Colon (tissue), 2 donors: Measurements from ENCODE around the gene KIFC3.
"Not testable (repeated sequence)": the region's sequence is repeated elsewhere in the genome, so short reads cannot be mapped to it uniquely, and the experiment has no call there.

Source experiments
- FAIRE-seq: peaks from 2 replicates; lab custom pipeline; 2012; peaks lifted over from hg19 to GRCh38; lab: Jason Lieb, UNC
- donor health status: control.
- donor health status: control.

The KIFC3 gene

DNA sequence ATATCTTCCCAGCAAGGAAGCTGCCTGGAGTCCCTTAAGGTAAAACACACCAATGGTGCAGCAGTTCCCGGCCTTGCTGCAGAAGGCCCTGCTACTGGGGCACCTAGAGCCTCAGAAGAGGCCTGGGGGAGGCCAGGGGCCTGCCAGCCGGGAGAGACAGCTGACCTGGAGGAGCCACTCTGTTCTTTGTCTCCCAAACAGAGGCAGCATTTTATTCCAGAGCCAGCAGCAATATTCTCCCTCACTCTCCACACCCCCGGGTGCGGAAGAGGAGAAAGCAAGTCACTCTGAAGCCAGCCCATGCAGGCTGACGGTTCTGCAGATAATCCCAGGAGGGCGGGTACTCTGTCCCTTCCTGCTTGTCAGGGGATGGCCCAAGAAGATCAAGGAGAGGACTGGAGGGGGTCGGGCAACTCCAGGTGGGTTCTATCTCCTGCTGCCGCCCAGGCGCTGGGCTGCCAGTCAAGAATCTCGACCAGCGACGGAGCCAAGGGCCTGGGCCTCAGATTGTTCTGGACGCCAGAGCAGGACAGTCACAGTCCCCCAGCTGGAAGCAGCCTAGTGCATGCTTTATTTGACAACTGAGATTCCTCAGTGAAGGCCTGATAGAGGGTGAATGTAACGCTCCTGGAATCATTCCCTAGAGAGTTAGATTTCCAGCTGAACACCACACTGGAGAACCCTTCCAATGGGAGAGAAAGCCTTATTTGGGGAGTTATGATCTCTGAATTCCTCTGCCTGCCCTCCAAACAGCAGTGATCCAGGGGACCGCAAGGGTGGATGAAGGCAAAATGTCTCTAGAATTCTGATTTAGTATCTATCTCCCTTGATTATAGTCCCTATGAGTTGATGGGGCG lies 1.1 kb upstream of the KIFC3 start:
- no peak for FAIRE-seq

- FAIRE-seq: no peak
These were observed 416 bp downstream of the KIFC3 start for GRCh38 chr16:57801809-57802340.

- no peak for FAIRE-seq
These were observed 1.0 kb downstream of the KIFC3 start for GRCh38 chr16:57801098-57801808.

GRCh38 chr16:57800200-57801097 lies 1.8 kb downstream of the KIFC3 start:
- no peak for FAIRE-seq

DNA sequence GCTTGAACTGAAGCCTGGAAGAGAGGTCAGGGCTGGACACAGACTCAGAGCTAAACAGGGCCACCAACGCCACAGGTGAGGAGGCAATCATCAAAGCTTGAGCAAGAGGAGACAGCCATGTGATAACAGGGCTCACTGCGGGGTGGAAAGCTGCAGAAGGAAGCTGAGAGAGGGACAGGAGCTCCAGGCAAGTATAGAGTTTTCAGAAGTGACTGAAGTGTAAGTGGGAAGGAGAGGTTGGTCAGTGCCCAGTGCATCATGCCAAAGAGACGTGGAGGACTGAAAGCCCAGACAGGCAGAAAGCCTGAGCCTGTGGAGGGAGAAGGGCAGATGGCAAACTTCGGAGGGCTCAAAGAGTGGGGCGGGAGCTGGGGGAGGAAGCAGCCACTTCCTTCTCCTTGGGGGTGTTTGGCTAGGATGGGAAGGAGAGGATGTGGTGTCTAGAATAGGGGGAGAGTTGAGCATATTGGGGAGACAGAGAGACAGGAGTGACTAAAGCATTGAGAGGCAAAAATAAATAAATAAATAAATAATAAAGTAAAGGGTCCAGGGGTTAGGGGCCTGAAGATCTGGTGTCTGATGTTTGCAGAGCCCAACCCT lies 2.6 kb downstream of the KIFC3 start:
- no peak for FAIRE-seq

DNA sequence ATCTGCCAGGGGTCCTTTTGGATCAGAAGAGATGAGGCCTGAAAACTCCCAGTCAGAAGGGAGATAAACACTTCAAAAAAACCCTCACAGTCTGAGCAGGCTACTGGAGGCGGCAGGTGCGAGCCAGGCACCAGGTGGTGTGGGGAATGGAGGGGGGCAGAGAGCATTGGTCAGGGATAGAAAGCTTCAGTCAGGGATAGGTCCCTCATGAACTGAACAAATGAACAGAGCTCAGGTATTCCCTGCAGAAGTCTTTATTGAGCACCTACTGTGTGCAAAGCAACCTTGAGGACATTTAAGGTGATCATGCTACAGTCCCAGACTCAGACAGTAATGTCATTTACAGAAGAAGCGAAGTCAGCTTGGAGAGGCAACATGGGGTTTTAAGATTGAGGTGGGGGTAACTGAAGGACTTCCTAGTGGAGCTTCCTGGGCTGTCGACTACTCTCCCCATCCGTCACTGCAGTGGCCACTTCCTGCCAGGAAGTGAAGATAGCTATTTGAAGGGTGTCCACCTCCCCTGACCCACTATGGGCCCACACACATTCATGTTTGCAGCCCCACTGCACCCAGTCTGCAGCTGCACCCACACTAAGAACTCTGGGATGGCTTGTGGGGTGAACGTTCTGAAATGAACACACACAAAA lies 3.2 kb downstream of the KIFC3 start:
- FAIRE-seq: no peak

DNA sequence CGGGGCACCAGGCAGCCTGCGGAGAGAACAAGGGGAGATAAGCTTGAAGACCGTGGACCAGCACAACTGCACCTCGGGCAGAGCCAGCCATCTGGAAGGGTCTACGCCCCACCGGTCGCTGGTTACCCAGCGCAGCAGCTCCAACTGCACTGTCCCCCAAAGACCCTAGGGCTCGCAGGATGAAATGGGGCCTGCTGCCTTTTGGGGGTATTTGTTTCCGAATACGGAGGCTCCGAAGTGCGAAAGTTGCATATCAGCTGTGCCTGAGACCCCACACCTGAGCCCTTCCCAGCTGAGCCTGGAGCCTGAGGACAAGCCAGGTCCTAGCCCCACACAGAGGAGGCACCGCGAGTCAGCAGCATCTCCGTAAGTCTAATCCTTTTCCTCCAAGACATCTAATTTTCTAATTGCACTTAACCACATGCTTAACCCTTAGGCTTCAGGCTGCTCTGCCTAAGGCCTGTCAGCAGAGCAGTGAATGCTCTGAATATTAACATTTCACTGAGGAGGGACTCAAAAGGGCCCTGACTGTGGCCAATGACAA lies 4.0 kb downstream of the KIFC3 start:
- no peak for FAIRE-seq

GRCh38 chr16:57797526-57798266 lies 4.6 kb downstream of the KIFC3 start:
- no peak for FAIRE-seq

- FAIRE-seq: no peak
These were observed 5.1 kb downstream of the KIFC3 start for GRCh38 chr16:57797216-57797525.

- FAIRE-seq: not testable (repeated sequence)
These were observed 6.3 kb downstream of the KIFC3 start for GRCh38 chr16:57796014-57796413.

DNA sequence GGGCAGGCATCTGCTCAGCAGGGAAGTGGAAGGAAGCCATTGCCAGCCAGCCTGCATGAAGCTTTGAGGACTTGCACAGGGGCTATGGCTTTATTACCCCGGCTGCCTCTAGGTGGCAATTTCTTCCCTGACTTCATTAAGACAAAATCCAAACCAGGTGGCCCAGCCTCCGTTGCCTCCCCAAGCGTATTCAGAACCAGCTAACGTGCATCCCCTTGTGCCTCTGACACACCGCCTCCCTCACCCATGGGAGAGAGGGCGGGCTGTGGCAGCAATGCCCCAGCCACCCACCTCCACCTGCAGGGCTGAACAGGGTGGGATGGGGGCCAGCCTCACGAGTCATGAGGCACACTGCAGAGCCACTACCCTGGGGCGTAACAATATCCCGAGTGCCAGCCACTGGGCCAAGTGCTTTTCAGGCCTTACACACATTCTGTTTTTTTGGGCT lies 6.8 kb downstream of the KIFC3 start:
- FAIRE-seq: no peak

GRCh38 chr16:57794849-57795430 lies 7.4 kb downstream of the KIFC3 start:
- FAIRE-seq: no peak

GRCh38 chr16:57791893-57792461 lies 10.3 kb downstream of the KIFC3 start:
- no peak for FAIRE-seq

DNA sequence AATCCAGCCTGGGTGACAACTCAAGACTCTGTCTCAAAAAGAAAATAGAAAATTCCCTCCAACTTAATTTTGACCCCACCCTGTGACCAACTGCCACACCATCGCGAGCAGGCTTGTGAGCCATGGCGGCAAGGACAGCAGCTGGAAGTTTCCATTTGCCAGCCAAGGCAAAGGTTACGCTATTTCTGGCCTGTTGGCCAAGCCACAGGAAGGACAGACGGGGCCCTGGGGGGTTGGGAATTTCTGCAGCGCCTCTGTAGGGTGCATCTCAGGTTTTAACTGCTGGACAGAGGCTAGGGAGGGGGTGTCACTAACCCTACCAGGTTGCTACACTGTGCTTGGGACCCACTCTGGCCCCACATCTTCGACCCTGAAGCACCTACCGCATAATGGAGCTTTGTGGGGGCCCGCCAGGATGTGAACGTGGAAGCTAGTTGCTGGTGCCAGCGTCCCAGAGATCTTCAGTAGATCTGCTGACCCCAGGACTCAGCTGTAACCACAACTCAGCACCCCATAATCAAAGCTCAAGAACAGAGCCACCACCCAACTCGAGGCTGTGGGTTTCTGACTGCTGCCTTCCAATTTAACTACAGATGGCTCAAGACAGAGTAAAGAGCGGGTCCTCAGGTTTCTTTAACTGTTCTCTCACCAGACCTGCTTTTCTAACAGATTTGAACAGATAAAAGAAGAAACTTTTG lies 10.9 kb downstream of the KIFC3 start:
- no peak for FAIRE-seq

GRCh38 chr16:57788951-57789350 lies 13.3 kb downstream of the KIFC3 start:
- no peak for FAIRE-seq

DNA sequence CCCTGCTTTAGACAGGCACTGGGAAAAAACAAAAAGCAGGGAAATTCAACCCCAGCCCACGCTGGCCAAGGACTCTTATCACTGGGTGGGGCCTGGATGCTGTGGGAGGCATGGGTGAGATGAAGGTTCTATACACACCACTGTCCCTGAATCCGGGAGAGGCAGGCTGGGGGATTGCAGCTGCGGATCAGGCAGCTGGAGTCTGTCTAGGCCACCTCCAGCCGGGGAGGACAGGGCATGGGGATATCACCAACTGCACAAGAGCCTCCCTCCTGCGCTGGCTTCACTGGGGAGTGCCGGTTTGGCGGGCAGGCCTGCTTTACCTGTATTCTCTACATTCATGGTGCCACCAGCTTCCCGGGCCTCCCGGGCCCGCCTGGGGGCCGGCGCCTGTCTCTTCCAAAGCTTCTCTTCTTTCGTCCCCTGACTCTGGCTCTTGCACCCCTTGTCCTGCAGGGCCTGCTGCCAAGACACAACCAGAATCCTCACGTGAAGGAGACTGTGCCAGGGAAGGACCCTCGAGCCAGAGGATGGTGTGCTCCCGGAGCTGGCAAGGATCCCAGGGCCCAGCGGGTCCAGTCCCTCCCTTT lies 13.9 kb downstream of the KIFC3 start:
- FAIRE-seq: no peak

- FAIRE-seq: no peak
These were observed 14.8 kb downstream of the KIFC3 start for GRCh38 chr16:57787519-57787905.

DNA sequence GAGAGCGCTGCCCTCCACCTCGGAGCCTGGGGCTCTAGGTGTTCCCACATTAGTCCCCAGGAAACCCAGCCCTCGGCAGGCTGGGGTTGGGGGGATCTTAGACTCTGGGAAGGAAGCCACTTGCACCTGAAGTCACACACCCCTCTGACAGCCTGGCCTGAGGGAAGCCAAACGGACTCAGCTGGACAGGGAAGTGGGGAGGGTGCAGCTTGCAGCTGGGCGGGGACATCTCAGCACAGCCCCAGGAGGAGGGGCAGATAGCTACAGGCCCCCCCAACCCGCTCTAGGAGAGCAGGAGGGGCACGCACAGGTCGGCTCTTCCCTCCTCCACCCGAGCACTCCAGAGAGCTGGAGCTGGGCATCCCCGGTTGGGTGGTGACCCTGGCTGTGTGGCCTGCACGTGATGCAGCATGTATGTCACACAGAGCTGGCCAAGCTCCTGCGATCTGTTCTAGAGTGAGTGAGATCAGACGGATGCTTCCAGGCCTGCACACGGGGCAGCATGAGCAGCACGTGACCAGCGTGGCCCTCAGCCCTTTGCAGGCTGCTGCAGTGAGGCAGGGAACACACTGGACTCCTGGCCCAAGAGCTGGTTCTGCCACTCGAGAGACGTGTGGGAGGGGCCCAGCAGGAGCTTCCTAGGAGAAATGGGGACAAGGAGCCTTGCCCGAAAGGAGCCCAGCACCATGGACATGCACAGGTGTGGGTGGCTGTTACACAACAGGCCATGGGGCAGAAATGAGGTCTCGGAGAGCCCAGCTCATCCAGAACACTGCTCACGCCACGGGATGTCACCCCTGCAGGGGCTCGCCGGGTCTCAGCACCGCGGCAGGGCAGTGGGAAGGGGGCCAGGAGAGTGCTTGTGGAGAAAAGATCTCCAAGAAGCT lies 15.4 kb downstream of the KIFC3 start:
- FAIRE-seq: no peak
